GM08714 (cell line): ENCODE data around the gene SHD.
"Not testable (repeated sequence)": the region's sequence is repeated elsewhere in the genome, so short reads cannot be mapped to it uniquely, and the experiment has no call there.

ENCODE experiments used
- H3K4me3 ChIP-seq: fragments of 200-500 bp; sonication (Bioruptor generic); 2 replicates; pipeline ENCODE4 v1.5.1; 2014; ENCODE audit warnings: mild to moderate bottlenecking, low read length, inconsistent platforms
- ZNF274 ChIP-seq: IDR thresholded peaks from 2 replicates; pipeline ENCODE4 v1.6.1; 2012; ENCODE audit warnings: mild to moderate bottlenecking, low read depth, low read length

Gene SHD

GRCh38 chr19:4284176-4284958 lies 5.3 kb downstream of the SHD start:
- H3K4me3 ChIP-seq: no peak overlapping the region

GRCh38 chr19:4284974-4285373 lies 5.9 kb downstream of the SHD start:
- TF ChIP-seq ZNF274: no peak
- no peak overlapping the region for H3K4me3 ChIP-seq

More at GRCh38 chr19:4284176-4284958, 5.3 kb downstream of the SHD start:
- TF ChIP-seq ZNF274: no peak

DNA sequence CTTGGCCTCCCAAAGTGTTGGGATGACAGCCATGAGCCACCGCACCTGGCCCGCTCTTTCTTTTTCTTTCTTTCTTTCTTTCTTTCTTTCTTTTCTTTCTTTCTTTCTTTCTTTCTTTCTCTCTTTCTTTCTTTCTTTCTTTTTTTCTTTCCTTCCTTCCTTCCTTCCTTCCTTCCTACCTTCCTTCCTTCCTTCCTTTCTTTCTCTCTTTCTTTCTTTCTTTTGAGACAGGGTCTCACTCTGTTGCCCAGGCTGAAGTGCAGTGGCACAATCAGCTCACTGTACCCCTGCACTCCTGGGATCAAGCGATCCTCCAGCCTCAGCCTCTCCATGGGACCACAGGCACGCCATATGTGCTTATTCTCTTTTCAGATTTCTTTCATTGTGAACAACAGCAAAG lies 7.1 kb downstream of the SHD start:
- H3K4me3 ChIP-seq: not testable (repeated sequence)

GRCh38 chr19:4288091-4288777 lies 9.2 kb downstream of the SHD start:
- no peak for TF ChIP-seq ZNF274

GRCh38 chr19:4291184-4291732 lies 12.2 kb downstream of the SHD start:
- no peak overlapping the region for H3K4me3 ChIP-seq

More at GRCh38 chr19:4288091-4288777, 9.2 kb downstream of the SHD start:
- no peak overlapping the region for H3K4me3 ChIP-seq

GRCh38 chr19:4292515-4292914 lies 13.4 kb downstream of the SHD start:
- no peak overlapping the region for H3K4me3 ChIP-seq
- TF ChIP-seq ZNF274: no peak

More at GRCh38 chr19:4291184-4291732, 12.2 kb downstream of the SHD start:
- no peak for TF ChIP-seq ZNF274

DNA sequence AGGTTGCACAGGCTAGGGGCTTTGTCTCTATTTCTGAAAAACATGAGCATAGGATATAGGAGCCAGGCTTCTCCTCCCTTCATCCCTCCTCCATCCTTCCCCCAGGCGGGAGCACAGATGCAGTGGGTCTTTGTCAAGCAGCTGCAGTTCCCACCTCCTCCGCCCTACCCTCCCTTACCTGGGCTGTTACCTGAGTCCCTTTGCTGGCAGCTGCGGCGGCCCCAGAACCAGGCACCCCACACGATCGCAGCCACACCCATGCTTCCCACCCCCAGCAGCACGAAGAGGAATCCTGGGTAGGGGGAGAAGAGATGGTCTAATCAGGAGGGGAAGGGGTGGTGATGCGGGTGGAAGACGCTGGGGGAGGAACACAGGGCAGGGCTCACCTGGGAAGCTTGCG lies 15.3 kb downstream of the SHD start:
- TF ChIP-seq ZNF274: no peak
- no peak overlapping the region for H3K4me3 ChIP-seq

DNA sequence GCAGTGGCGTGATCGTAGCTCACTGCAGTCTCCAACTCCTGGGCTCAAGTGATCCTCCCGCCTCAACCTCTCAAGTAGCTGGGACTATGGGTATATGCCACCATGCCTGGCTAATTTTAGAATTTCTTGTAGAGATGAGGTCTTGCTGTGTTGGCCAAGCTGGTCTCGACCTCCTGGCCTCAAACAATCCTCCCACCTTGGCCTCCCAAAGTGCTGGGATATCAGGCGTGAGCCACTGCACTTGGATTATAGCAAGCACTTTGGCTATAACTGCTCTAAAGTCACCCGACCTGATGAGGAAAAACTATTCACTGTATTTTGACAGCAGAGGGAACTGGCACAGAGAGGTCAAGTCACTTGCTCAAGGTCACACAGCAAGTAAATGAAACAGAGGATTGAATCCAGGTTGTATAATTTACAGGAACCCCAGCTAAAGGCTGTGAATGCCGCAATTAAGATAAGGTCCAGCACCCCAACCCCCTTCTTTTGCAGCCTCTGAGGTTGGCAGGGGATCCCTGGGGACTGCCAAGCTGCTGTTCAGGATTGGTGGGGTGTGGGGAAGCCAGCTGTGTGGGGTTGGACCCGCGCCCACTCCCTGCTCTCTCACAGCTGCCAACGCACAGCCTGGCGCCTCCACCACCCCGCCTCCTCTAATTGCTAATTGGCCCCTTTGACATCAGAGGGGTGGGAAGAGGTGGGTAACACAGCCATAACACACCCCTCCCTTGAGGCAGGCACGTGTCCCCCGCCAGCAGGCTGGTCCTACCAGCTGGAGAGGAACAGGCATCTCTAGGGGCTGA lies 17.1 kb downstream of the SHD start:
- no peak overlapping the region for H3K4me3 ChIP-seq
- no peak for TF ChIP-seq ZNF274

- H3K4me3 ChIP-seq: no peak overlapping the region
- no peak for TF ChIP-seq ZNF274
Observed at GRCh38 chr19:4297901-4298809, 19.1 kb downstream of the SHD start.

- no peak for TF ChIP-seq ZNF274
- H3K4me3 ChIP-seq: no peak overlapping the region
Observed at GRCh38 chr19:4298810-4299550, 19.9 kb downstream of the SHD start.

DNA sequence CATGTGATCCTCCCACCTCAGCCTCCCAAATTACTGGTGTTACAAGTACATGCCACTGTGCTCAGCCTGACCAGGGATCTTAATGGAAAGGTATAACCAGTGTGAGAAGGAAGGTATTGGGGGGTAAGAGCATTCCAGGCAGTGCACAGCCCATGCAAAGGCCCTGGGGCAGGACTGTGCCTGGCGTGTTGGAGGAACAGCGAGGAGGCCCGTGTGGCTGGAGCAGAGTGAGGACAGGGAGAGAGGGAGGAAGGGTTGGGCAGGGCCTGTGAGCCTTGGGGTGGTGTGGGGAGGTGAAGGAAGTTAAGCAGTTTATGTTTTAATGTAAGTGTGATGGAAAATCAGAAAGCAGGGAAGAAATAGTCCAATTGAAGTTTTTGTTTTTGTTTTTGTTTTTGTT lies 21.5 kb downstream of the SHD start:
- H3K4me3 ChIP-seq: no peak overlapping the region
- TF ChIP-seq ZNF274: no peak

DNA sequence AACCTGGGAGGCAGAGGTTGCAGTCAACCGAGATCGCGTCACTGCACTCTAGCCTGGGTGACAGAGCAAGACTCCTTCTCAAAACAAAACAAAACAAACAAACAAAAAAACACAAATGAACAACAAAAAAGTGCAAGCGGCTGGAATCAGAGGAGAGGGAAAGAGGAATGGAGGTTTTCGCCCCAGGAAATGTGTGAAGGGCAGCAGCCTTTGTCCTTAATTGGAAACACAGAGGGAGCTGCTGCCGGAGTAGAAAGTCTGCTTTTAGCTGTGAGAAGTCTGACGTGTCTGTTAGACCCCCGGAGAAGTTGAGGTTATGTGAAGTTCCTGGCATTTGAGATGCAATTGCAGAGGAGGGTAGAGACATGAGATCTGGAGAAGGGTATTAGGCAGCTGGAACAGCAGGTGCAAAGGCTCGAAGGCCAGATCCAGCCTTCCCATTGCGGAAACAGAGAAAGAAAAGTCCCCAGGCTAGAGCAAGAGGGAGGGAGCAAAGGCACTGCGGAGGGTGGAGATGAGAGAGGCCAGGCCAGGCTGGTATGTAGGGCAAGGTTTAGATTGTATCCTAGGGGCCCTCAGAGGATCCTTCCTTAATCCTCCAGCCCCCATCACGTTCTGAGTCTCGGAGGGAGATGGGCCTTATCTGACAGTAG lies 22.6 kb downstream of the SHD start:
- no peak for TF ChIP-seq ZNF274
- no peak overlapping the region for H3K4me3 ChIP-seq
